GM23338 (cell line): ENCODE results near the gene WWOX. TPM values are rescaled to one million over a fixed set of nuclear protein-coding genes. Genes with fewer than 3 reads are reported as not detected.

Source experiments
- ATAC-seq: fragments of 200-7000 bp; cut with Tn5 transposase; 3 replicates; pipeline ENCODE4 v1.9.1; 2020
- DNase-seq: peaks from one replicate; pipeline ENCODE4 v3.0.0-alpha.2; 2015; ENCODE audit warnings: low spot score
- H2AFZ ChIP-seq: fragments of 200-600 bp; sonication (generic); 2 replicates; pipeline ENCODE4 v1.8.0; 2016; ENCODE audit warnings: antibody characterized with exemption, mild to moderate bottlenecking, moderate library complexity
- H3F3A ChIP-seq: fragments of 200-600 bp; sonication (generic); replicated peaks from 2 replicates; pipeline ENCODE4 v1.8.0; 2017; ENCODE audit warnings: antibody characterized with exemption, mixed run types, low read depth
- H3K27ac ChIP-seq: fragments of 200-600 bp; sonication (generic); 2 replicates; pipeline ENCODE4 v1.6.1; 2016; ENCODE audit warnings: low read depth
- H3K27me3 ChIP-seq: fragments of 200-600 bp; sonication (generic); 2 replicates; pipeline ENCODE4 v1.8.0; 2016; ENCODE audit warnings: mild to moderate bottlenecking, mixed run types, moderate library complexity; ENCODE audit not compliant: insufficient read depth
- H3K36me3 ChIP-seq: fragments of 200-600 bp; sonication (generic); 2 replicates; pipeline ENCODE4 v1.8.0; 2016; ENCODE audit warnings: mild to moderate bottlenecking; ENCODE audit not compliant: insufficient read depth
- H3K4me1 ChIP-seq: fragments of 200-600 bp; sonication (generic); 2 replicates; pipeline ENCODE4 v1.8.0; 2016; ENCODE audit warnings: mild to moderate bottlenecking, moderate library complexity; ENCODE audit not compliant: insufficient read depth
- H3K4me2 ChIP-seq: fragments of 200-600 bp; sonication (generic); 2 replicates; pipeline ENCODE4 v1.7.1; 2017; ENCODE audit warnings: mixed run types
- H3K4me3 ChIP-seq: fragments of 200-600 bp; sonication (generic); 2 replicates; pipeline ENCODE4 v1.6.1; 2016; ENCODE audit warnings: mixed run types
- H3K79me2 ChIP-seq: fragments of 200-600 bp; sonication (generic); replicated peaks from 2 replicates; pipeline ENCODE4 v1.8.0; 2017; ENCODE audit warnings: mild to moderate bottlenecking; ENCODE audit not compliant: insufficient read depth
- H3K9me2 ChIP-seq: fragments of 200-600 bp; sonication (generic); 2 replicates; pipeline ENCODE4 v1.8.0; 2017; ENCODE audit not compliant: insufficient read depth
- H4K20me1 ChIP-seq: fragments of 200-600 bp; sonication (generic); replicated peaks from 2 replicates; pipeline ENCODE4 v1.8.0; 2017; ENCODE audit warnings: mild to moderate bottlenecking; ENCODE audit not compliant: insufficient read depth
- H3K27ac Mint-ChIP-seq: 2 replicates; pipeline ENCODE4 v1.8.0; 2020; ENCODE audit warnings: inconsistent platforms, mild to moderate bottlenecking, moderate library complexity, mixed read lengths
- H3K27me3 Mint-ChIP-seq: 3 replicates; pipeline ENCODE4 v1.8.0; 2022; ENCODE audit warnings: low read depth, mild to moderate bottlenecking, moderate library complexity, mixed read lengths, inconsistent platforms; ENCODE audit not compliant: insufficient read depth, poor library complexity
- H3K36me3 Mint-ChIP-seq: 3 replicates; pipeline ENCODE4 v1.8.0; 2021; ENCODE audit warnings: low read depth, mild to moderate bottlenecking, inconsistent platforms, moderate library complexity, mixed read lengths
- H3K4me1 Mint-ChIP-seq: 3 replicates; pipeline ENCODE4 v1.8.0; 2020; ENCODE audit warnings: mild to moderate bottlenecking, inconsistent platforms, mixed read lengths
- H3K4me3 Mint-ChIP-seq: 3 replicates; pipeline ENCODE4 v1.8.0; 2021; ENCODE audit warnings: moderate library complexity, mild to moderate bottlenecking, inconsistent platforms, mixed read lengths
- H3K9me3 Mint-ChIP-seq: 3 replicates; pipeline ENCODE4 v1.8.0; 2020; ENCODE audit warnings: moderate library complexity, mild to moderate bottlenecking, inconsistent platforms, mixed read lengths
- CREB1 ChIP-seq: fragments of 250-450 bp; sonication (Bioruptor Pico); IDR thresholded peaks from 2 replicates; pipeline ENCODE4 v1.5.0; 2020; ENCODE audit warnings: low read depth, mild to moderate bottlenecking, moderate library complexity
- JUNB ChIP-seq: IDR thresholded peaks from one replicate; pipeline ENCODE4 v1.6.1; 2016; ENCODE audit warnings: antibody characterized with exemption; ENCODE audit not compliant: unreplicated experiment
- NANOG ChIP-seq: IDR thresholded peaks from 2 replicates; pipeline ENCODE4 v1.6.1; 2016; ENCODE audit warnings: antibody characterized with exemption, borderline replicate concordance
- POLR2AphosphoS5 ChIP-seq: IDR thresholded peaks from 2 replicates; pipeline ENCODE4 v1.6.1; 2016; ENCODE audit warnings: antibody characterized with exemption, low read depth
- STAT1 ChIP-seq: IDR thresholded peaks from one replicate; pipeline ENCODE4 v1.6.1; 2016; ENCODE audit warnings: antibody characterized with exemption; ENCODE audit not compliant: unreplicated experiment
- ZNF114 ChIP-seq: fragments of 250-450 bp; sonication (Bioruptor Pico); IDR thresholded peaks from 2 replicates; pipeline ENCODE4 v1.5.0; 2020; ENCODE audit warnings: mild to moderate bottlenecking, moderate library complexity
- ZNF331 ChIP-seq: fragments of 250-450 bp; sonication (Bioruptor Pico); IDR thresholded peaks from 2 replicates; pipeline ENCODE4 v1.5.0; 2020; ENCODE audit warnings: low read depth, mild to moderate bottlenecking, moderate library complexity
- polyA plus RNA-seq: library from polyadenylated mRNA; unstranded; fragments of >200 nt; fragmentation: Nextera tagmentation; extraction: Ambion mirVana; gene quantifications from 2 replicates; pipeline ENCODE4 v1.2.1, GENCODE V29; 2016
- total RNA-seq: library from RNA; depleted of rRNA; stranded (reverse); fragments of >200 nt; shearing (Covaris generic); gene quantifications from 2 replicates; pipeline ENCODE4 v1.2.3, GENCODE V29; 2014
- TF ChIP-seq, protein P1 (sequence below): fragments of 250-450 bp; sonication (Bioruptor Pico); IDR thresholded peaks from 2 replicates; pipeline ENCODE4 v1.5.0; 2020; ENCODE audit warnings: mild to moderate bottlenecking, moderate library complexity

The WWOX gene
- total and polyA plus RNA-seq, 2 experiments from 2014 or later: 10.0 to 19.3 TPM

- TF ChIP-seq, protein P1, sequence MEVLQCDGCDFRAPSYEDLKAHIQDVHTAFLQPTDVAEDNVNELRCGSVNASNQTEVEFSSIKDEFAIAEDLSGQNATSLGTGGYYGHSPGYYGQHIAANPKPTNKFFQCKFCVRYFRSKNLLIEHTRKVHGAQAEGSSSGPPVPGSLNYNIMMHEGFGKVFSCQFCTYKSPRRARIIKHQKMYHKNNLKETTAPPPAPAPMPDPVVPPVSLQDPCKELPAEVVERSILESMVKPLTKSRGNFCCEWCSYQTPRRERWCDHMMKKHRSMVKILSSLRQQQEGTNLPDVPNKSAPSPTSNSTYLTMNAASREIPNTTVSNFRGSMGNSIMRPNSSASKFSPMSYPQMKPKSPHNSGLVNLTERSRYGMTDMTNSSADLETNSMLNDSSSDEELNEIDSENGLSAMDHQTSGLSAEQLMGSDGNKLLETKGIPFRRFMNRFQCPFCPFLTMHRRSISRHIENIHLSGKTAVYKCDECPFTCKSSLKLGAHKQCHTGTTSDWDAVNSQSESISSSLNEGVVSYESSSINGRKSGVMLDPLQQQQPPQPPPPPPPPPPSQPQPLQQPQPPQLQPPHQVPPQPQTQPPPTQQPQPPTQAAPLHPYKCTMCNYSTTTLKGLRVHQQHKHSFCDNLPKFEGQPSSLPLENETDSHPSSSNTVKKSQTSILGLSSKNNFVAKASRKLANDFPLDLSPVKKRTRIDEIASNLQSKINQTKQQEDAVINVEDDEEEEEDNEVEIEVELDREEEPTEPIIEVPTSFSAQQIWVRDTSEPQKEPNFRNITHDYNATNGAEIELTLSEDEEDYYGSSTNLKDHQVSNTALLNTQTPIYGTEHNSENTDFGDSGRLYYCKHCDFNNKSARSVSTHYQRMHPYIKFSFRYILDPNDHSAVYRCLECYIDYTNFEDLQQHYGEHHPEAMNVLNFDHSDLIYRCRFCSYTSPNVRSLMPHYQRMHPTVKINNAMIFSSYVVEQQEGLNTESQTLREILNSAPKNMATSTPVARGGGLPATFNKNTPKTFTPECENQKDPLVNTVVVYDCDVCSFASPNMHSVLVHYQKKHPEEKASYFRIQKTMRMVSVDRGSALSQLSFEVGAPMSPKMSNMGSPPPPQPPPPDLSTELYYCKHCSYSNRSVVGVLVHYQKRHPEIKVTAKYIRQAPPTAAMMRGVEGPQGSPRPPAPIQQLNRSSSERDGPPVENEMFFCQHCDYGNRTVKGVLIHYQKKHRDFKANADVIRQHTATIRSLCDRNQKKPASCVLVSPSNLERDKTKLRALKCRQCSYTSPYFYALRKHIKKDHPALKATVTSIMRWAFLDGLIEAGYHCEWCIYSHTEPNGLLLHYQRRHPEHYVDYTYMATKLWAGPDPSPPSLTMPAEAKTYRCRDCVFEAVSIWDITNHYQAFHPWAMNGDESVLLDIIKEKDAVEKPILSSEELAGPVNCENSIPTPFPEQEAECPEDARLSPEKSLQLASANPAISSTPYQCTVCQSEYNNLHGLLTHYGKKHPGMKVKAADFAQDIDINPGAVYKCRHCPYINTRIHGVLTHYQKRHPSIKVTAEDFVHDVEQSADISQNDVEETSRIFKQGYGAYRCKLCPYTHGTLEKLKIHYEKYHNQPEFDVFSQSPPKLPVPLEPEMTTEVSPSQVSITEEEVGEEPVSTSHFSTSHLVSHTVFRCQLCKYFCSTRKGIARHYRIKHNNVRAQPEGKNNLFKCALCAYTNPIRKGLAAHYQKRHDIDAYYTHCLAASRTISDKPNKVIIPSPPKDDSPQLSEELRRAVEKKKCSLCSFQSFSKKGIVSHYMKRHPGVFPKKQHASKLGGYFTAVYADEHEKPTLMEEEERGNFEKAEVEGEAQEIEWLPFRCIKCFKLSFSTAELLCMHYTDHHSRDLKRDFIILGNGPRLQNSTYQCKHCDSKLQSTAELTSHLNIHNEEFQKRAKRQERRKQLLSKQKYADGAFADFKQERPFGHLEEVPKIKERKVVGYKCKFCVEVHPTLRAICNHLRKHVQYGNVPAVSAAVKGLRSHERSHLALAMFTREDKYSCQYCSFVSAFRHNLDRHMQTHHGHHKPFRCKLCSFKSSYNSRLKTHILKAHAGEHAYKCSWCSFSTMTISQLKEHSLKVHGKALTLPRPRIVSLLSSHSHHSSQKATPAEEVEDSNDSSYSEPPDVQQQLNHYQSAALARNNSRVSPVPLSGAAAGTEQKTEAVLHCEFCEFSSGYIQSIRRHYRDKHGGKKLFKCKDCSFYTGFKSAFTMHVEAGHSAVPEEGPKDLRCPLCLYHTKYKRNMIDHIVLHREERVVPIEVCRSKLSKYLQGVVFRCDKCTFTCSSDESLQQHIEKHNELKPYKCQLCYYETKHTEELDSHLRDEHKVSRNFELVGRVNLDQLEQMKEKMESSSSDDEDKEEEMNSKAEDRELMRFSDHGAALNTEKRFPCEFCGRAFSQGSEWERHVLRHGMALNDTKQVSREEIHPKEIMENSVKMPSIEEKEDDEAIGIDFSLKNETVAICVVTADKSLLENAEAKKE (CRISPR knock-in tag): no peak
- no peak for TF ChIP-seq ZNF114 (CRISPR knock-in tag)
- TF ChIP-seq JUNB: no peak
- no peak for TF ChIP-seq POLR2AphosphoS5
These were observed 185.5 kb downstream of the WWOX start (continued) for GRCh38 chr16:78284957-78285434.

- H2AFZ ChIP-seq: no peak overlapping the region; the same call in 1 of the 2 replicates
- H4K20me1 ChIP-seq: no peaks in the 10 kb centered on the region
- H3K36me3 ChIP-seq: no peaks in the 10 kb centered on the region
- H3K79me2 ChIP-seq: no peaks in the 10 kb centered on the region
- H3K4me3 ChIP-seq: no peak overlapping the region
- no peaks in the 10 kb centered on the region for H3K9me2 ChIP-seq
- no peaks in the 10 kb centered on the region for H3K36me3 Mint-ChIP-seq
- no peaks in the 10 kb centered on the region for H3K9me3 Mint-ChIP-seq
- no peak overlapping the region for H3K27ac Mint-ChIP-seq
- no peaks in the 10 kb centered on the region for H3K27me3 ChIP-seq
- H3K4me1 Mint-ChIP-seq: peaks cover 39% of the 10 kb centered on the region
- no peak overlapping the region for H3K27ac ChIP-seq
- DNase-seq (no peak), ATAC-seq (no peak)
- H3K4me1 ChIP-seq: peaks cover 11% of the 10 kb centered on the region
- H3K27me3 Mint-ChIP-seq: no peaks in the 10 kb centered on the region
- no peaks in the 10 kb centered on the region for H3F3A ChIP-seq
- no peak overlapping the region for H3K4me2 ChIP-seq
- no peak overlapping the region for H3K4me3 Mint-ChIP-seq
- TF ChIP-seq CREB1: no peak
- TF ChIP-seq, protein P1 (CRISPR knock-in tag): no peak
- TF ChIP-seq ZNF331 (CRISPR knock-in tag): no peak
- TF ChIP-seq STAT1: no peak
- TF ChIP-seq NANOG: no peak
- no peak for TF ChIP-seq ZNF114 (CRISPR knock-in tag)
- no peak for TF ChIP-seq POLR2AphosphoS5
These were observed 186.0 kb downstream of the WWOX start for GRCh38 chr16:78285437-78285922.
